Psoas muscle (tissue), 8 donors: Measurements from ENCODE around the gene DGCR2. TPM values are rescaled to one million over a fixed set of nuclear protein-coding genes. Genes with fewer than 3 reads are reported as not detected.
A peak's percentile ranks its signal among the peaks of the same experiment; 100 is the strongest.

Source experiments
- ATAC-seq, 4 donors: fragments of 200-7000 bp; cut with Tn5 transposase; one replicate each; pipeline ENCODE4 v1.9.1; 2020; ENCODE audit warnings: moderate library complexity in 3 of 4, mild to moderate bottlenecking in 2 of 4
- DNase-seq, 2 donors: peaks; one replicate each; pipeline ENCODE4 v3.0.0-alpha.2; 2020
- H3K27ac ChIP-seq: fragments of 200-600 bp; one replicate; pipeline ENCODE4 v1.8.0; 2022
- H3K27me3 ChIP-seq, 3 donors: fragments of 200-600 bp in 1 of 3; one replicate each; pipeline versions ENCODE4 v1.6.1 to v1.8.0; 2013 to 2022; ENCODE audit warnings: low read length in 2 of 3, mild to moderate bottlenecking in 2 of 3, moderate library complexity in 1 of 3; ENCODE audit not compliant: insufficient read depth in 3 of 3
- H3K36me3 ChIP-seq, 2 donors: fragments of 200-600 bp in 1 of 2; one replicate each; pipeline versions ENCODE4 v1.6.1 to v1.8.0; 2013 to 2022; ENCODE audit warnings: low read depth in 1 of 2, mild to moderate bottlenecking in 1 of 2, moderate library complexity in 1 of 2; ENCODE audit not compliant: insufficient read depth in 1 of 2
- H3K4me1 ChIP-seq: fragments of 200-600 bp; one replicate; pipeline ENCODE4 v1.8.0; 2022
- H3K4me3 ChIP-seq: fragments of 200-600 bp; one replicate; pipeline ENCODE4 v1.8.0; 2022; ENCODE audit warnings: mild to moderate bottlenecking
- H3K9me3 ChIP-seq: fragments of 200-600 bp; one replicate; pipeline ENCODE4 v1.8.0; 2022
- CTCF ChIP-seq: fragments of 200-600 bp; IDR thresholded peaks from one replicate; pipeline ENCODE4 v1.8.0; 2022; ENCODE audit warnings: antibody characterized with exemption
- WGBS, 3 donors: extraction: QIAGEN DNeasy Blood & Tissue Kit; methylation state at CpG; one replicate each; pipeline versions ENCODE4 v1.1.6 to v1.1.7; 2013; 5-methylcytosine and 5-hydroxymethylcytosine counted together
- intact Hi-C, 2 donors: fragments of 100-400 bp; cut with DNase I; formaldehyde crosslinking; loops; one replicate each; pipeline versions ENCODE4 v1.11.0 to v1.14.2; 2022
- polyA plus RNA-seq, 3 donors: library from polyadenylated mRNA; stranded (reverse); fragments of 200-250 nt; gene quantifications; one replicate each; pipeline ENCODE4 v1.2.3, GENCODE V29; 2013
- total RNA-seq, 4 donors: library from RNA; stranded (reverse); fragmentation: NEBNext Ultra II Directional in 2 of 4; extraction: Animal tissue kit (Norgen Biotek cat#: 25700) in 2 of 4; gene quantifications; one replicate each; pipeline versions ENCODE4 v1.2.1 to v1.2.4, GENCODE V29; 2021 to 2023
- donor health status: healthy with polysubstance abuse.
- donor health status: DM: no; HTN: no; CAD: no; lungs with moderate emphysema.
- donor health status: Bipolar disorder and iron deficiency.
- donor health status: healthy.
- donor health status: DM: yes; HTN: yes; CAD: no.
- donor health status: DM: no; HTN: no; CAD: no.
- donor health status: DM: no; HTN: no; CAD: no.
- donor health status: DM: yes; HTN: yes; CAD: no.

The DGCR2 gene
- total and polyA plus RNA-seq, 7 donors = 13.1 to 27.6 (median 24.5) TPM

DNA sequence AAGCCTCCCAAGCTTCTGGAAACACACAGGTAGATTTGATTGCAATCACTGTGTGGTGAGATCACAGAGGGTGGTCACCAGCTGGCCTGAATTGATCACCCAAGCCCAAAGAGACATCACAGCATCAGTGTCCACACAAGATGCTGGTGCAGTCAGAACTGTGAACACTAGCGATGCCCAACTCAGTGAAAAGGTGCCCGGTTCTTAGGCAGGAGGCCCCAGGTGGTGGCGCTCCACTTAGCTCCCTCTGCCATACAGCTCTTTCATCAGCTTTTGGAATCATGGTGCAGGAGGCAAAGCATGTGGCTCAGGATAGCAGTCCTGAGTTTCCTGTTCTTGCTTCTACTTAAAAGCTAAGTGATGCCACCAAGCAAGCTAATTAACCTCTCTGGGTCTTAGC is 11.1 kb downstream of the DGCR2 start:
- no peak overlapping the region for H3K4me3 ChIP-seq
- peaks cover 84% of the 10 kb centered on the region for H3K4me1 ChIP-seq
- no peak overlapping the region for H3K27ac ChIP-seq
- WGBS, 3 donors = 87 to 95% (median 89%) methylated on average over 3 of the region's 3 CpGs
- intact Hi-C loops = no loop called here
- no peaks in the 10 kb centered on the region for H3K27me3 ChIP-seq
- DNase-seq (no peak), ATAC-seq (no peak)
- no peak for TF ChIP-seq CTCF
- H3K36me3 ChIP-seq = peaks cover 0 to 5% of the 10 kb centered on the region in 2 donors
- H3K9me3 ChIP-seq = no peaks in the 10 kb centered on the region

DNA sequence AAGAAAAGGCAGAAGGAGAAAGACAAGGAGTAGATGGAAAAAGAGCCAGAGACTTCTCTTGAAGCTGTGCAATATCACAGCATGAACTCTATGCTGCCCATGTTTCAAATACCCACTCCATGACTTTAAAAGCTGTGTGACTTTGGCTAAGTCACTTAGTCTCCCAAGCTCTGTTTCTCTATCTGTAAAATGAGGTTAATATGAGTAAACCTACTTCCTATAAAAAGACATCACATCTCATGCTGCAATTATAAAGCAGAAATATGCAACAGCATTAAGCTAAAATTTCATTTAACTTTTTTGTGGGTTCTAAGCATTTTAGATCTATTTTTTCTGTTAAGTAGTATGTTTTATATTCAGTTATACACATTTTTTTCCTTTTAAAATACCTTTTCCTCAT is 11.6 kb downstream of the DGCR2 start:
- Histone ChIP-seq H3K4me3 (no peak overlapping the region), H3K9me3 (no peaks in the 10 kb centered on the region), H3K27ac (peak overlapping the region; percentile 76), H3K27me3 (no peaks in the 10 kb centered on the region), H3K4me1 (peaks cover 84% of the 10 kb centered on the region), H3K36me3 (peaks cover 0 to 3% of the 10 kb centered on the region in 2 donors)
- DNase-seq (no peak), ATAC-seq (no peak)
- TF ChIP-seq CTCF = no peak
- intact Hi-C loops = no loop called here

- intact Hi-C loops = no loop called here
- no peaks in the 10 kb centered on the region for H3K9me3 ChIP-seq
- WGBS, 3 donors = 36 to 75% (median 71%) methylated on average over 4 of the region's 4 CpGs
- H3K4me3 ChIP-seq = peak overlapping the region; percentile 33
- H3K36me3 ChIP-seq = no peaks in the 10 kb centered on the region
- TF ChIP-seq CTCF = no peak
- DNase-seq (no peak), ATAC-seq (no peak)
- no peaks in the 10 kb centered on the region for H3K27me3 ChIP-seq
- peak overlapping the region; percentile 76 for H3K27ac ChIP-seq
- peaks cover 84% of the 10 kb centered on the region for H3K4me1 ChIP-seq
These were observed 12.2 kb downstream of the DGCR2 start for GRCh38 chr22:19110064-19110458.

DNA sequence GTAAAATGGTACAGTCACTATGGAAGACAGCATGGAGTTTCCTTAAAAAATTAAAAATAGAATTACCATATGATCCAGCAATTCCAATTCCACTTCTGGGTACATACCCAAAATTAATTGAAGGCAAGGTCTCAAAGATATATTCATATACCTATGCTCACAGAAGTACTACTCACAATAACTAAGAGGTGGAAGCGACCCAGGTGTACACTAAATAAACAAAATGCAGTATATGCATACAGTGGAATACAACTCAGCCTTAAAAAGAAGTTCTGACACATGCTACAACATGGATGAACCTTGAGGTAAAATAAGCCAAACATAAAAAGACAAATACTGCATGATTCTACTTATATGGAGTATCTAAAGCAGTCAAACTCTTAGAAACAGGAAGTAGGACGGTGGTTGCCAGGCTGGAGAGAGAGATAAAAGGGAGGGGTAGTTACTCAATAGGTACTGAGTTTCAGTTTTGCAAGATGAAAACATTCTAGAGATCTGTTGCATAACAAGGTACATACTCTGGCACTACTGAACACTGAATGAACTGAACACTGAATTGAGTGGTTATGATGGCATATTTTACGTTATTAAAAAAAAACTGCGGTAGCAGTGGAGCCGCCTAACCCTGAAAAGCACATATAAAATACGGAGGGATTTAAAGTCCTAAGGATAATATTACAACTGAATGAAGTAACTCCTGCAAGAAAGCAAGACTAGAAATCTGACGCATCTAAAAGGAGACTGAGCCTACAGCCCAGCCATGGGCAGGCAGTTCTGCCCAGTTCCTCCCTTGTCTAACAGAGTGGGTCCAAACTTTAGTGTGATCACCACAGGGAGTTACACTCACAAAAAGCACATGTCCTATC is 12.8 kb downstream of the DGCR2 start:
- no peaks in the 10 kb centered on the region for H3K9me3 ChIP-seq
- peak overlapping the region; percentile 76 for H3K27ac ChIP-seq
- intact Hi-C loops = no loop called here
- H3K27me3 ChIP-seq = no peaks in the 10 kb centered on the region
- no peak for DNase-seq
- 30 to 39% (median 34%) methylated on average over 7 of the region's 7 CpGs for WGBS, 3 donors
- no peaks in the 10 kb centered on the region for H3K36me3 ChIP-seq
- ATAC-seq = peak; percentile 81 to 87 (median 82)
- H3K4me1 ChIP-seq = peaks cover 84% of the 10 kb centered on the region
- TF ChIP-seq CTCF = no peak
- H3K4me3 ChIP-seq = peak overlapping the region; percentile 33
